Upper lobe of left lung (tissue), 4 donors: ENCODE measurements around the gene FNDC3B.

Source experiments
- EP300 ChIP-seq, 4 donors: sonication (generic); formaldehyde crosslinking; IDR thresholded peaks; one replicate each; pipeline ENCODE4 v1.5.1; 2017; ENCODE audit warnings: antibody characterized with exemption in 4 of 4, control low read depth in 2 of 4
- POLR2A ChIP-seq, 4 donors: fragments of 450-650 bp; IDR thresholded peaks; one replicate each; pipeline ENCODE4 v1.5.1; 2016 to 2017; ENCODE audit warnings: antibody characterized with exemption in 4 of 4, mild to moderate bottlenecking in 2 of 4
- POLR2AphosphoS5 ChIP-seq, 2 donors: sonication (generic); formaldehyde crosslinking; IDR thresholded peaks; one replicate each; pipeline ENCODE4 v1.5.1; 2017; ENCODE audit warnings: antibody characterized with exemption in 2 of 2
- TF ChIP-seq, protein P1 (sequence below), 6 experiments: fragments of 450-650 bp in 4 of 6; fragments of 200-600 bp in 2 of 6; sonication (generic) in 2 of 6; IDR thresholded peaks; one replicate each; pipeline ENCODE4 v1.5.1; 2016 to 2019; ENCODE audit warnings: antibody characterized with exemption in 6 of 6

DNA sequence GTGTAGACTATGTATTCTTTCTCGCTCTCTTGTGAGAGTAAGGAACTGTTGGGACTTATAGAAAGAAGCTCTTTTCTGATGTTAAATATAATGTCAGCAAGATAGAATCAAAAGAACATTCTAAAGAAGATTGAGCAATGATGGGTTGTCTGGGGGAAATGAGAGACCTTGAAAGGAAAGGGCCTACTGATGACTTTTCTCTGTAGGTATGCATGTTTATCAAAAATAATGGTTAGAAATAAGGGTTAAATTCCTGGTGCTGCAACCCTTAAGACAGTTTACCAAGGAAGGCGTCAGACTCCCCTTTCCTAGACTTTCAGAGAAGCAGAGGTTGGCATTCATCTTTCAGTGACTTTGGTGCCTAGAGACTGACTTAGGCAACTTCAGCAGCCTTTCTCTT, 339.1 kb downstream of the FNDC3B start:
- TF ChIP-seq POLR2AphosphoS5 (IDR thresholded peaks at IDR 0.05) (no peak), EP300 (IDR thresholded peaks at IDR 0.05) (no peak), POLR2A (IDR thresholded peaks at IDR 0.05) (no peak)
- TF ChIP-seq, protein P1, sequence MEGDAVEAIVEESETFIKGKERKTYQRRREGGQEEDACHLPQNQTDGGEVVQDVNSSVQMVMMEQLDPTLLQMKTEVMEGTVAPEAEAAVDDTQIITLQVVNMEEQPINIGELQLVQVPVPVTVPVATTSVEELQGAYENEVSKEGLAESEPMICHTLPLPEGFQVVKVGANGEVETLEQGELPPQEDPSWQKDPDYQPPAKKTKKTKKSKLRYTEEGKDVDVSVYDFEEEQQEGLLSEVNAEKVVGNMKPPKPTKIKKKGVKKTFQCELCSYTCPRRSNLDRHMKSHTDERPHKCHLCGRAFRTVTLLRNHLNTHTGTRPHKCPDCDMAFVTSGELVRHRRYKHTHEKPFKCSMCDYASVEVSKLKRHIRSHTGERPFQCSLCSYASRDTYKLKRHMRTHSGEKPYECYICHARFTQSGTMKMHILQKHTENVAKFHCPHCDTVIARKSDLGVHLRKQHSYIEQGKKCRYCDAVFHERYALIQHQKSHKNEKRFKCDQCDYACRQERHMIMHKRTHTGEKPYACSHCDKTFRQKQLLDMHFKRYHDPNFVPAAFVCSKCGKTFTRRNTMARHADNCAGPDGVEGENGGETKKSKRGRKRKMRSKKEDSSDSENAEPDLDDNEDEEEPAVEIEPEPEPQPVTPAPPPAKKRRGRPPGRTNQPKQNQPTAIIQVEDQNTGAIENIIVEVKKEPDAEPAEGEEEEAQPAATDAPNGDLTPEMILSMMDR (IDR thresholded peaks at IDR 0.05) = no peak
